Loucy (cell line): ENCODE data around the gene RMND5A.

Source experiments
- CTCF ChIP-seq: fragments of 200-600 bp; sonication (generic); conservative IDR thresholded peaks from 2 replicates; pipeline ENCODE4 v1.5.1; 2014; ENCODE audit warnings: mild to moderate bottlenecking, antibody characterized with exemption, low read length
- EZH2phosphoT487 ChIP-seq: fragments of 200-600 bp; IDR thresholded peaks from 2 replicates; pipeline ENCODE4 v1.6.1; 2018; ENCODE audit warnings: antibody characterized with exemption, mild to moderate bottlenecking, moderate library complexity, borderline replicate concordance

DNA sequence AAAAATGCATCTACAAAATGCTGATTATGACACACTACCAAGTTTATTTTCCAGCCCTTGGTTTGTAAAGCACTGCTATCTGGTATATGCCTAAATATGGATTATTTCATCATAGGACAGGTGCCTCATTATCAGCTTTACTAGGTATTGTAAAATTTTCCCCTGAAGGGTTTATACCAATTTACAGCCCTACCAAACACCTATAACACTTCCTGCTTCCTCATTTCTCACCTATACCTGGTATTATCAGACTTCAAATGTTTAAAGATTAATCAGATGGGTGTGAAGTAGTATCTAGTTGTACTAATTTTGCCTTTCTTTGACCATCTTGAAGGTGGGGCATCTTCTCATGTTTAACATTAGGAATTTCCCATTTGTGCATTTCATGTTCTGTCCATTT, 26.8 kb downstream of the RMND5A start:
- TF ChIP-seq CTCF, result no peak
- no peak for TF ChIP-seq EZH2phosphoT487
